Kidney epithelial cell (primary cell): ENCODE measurements around the gene ACSM2B. TPM values are rescaled to one million over a fixed set of nuclear protein-coding genes. Genes with fewer than 3 reads are reported as not detected.
"Not testable (repeated sequence)": the region's sequence is repeated elsewhere in the genome, so short reads cannot be mapped to it uniquely, and the experiment has no call there.

ENCODE experiments used
- DNase-seq: peaks from one replicate; pipeline ENCODE4 v3.0.0-alpha.2; 2010; ENCODE audit warnings: low read depth
- H3K27me3 ChIP-seq: 2 replicates; pipeline ENCODE4 v1.6.0; 2011; ENCODE audit warnings: low read length; ENCODE audit not compliant: control insufficient read depth, insufficient read depth
- H3K36me3 ChIP-seq: 2 replicates; pipeline ENCODE4 v1.5.1; 2011; ENCODE audit warnings: low read length; ENCODE audit not compliant: control insufficient read depth, insufficient read depth
- H3K4me3 ChIP-seq: 2 replicates; pipeline ENCODE4 v1.5.1; 2011; ENCODE audit warnings: low read depth, mild to moderate bottlenecking, control low read depth, low read length
- total RNA-seq: library from RNA; depleted of rRNA; stranded (reverse); fragments of >200 nt; gene quantifications from 2 replicates; pipeline ENCODE4 v1.2.3, GENCODE V29; 2015
- TF ChIP-seq, protein P1 (sequence below): IDR thresholded peaks from 2 replicates; pipeline ENCODE4 v1.5.1; 2011; ENCODE audit warnings: mild to moderate bottlenecking, moderate library complexity, low read length, control low read depth, inconsistent platforms; ENCODE audit not compliant: insufficient read depth, poor library complexity, severe bottlenecking

Gene ACSM2B
- total RNA-seq, 1 donor from 2014 or later: not detected

DNA sequence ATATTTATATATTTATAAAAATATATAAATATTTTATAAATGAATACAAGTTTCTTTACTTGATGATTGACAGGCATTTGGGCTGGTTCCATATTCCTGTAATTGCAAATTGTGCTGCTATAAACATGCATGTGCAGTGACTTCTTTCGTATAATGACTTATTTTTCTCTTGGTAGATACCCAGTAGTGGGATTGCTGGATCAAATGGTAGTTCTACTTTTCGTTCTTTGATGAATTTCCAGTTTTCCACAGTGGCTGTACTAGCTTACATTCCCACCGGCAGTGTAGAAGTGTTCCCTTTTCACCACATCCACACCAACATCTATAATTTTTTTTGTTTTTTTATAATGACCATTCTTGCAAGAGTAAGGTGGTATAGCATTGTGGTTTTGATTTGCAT is 7.8 kb downstream of the ACSM2B start:
- DNase-seq: no peak
- no peaks in the 10 kb centered on the region for H3K36me3 ChIP-seq
- no peak overlapping the region for H3K4me3 ChIP-seq
- no peaks in the 10 kb centered on the region for H3K27me3 ChIP-seq
- TF ChIP-seq, protein P1, sequence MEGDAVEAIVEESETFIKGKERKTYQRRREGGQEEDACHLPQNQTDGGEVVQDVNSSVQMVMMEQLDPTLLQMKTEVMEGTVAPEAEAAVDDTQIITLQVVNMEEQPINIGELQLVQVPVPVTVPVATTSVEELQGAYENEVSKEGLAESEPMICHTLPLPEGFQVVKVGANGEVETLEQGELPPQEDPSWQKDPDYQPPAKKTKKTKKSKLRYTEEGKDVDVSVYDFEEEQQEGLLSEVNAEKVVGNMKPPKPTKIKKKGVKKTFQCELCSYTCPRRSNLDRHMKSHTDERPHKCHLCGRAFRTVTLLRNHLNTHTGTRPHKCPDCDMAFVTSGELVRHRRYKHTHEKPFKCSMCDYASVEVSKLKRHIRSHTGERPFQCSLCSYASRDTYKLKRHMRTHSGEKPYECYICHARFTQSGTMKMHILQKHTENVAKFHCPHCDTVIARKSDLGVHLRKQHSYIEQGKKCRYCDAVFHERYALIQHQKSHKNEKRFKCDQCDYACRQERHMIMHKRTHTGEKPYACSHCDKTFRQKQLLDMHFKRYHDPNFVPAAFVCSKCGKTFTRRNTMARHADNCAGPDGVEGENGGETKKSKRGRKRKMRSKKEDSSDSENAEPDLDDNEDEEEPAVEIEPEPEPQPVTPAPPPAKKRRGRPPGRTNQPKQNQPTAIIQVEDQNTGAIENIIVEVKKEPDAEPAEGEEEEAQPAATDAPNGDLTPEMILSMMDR: no peak

- Histone ChIP-seq H3K36me3 (no peaks in the 10 kb centered on the region), H3K4me3 (no peak overlapping the region)
- TF ChIP-seq, protein P1: no peak
Observed at GRCh38 chr16:20566864-20567263, 9.3 kb downstream of the ACSM2B start.

GRCh38 chr16:20565334-20565733 is 10.8 kb downstream of the ACSM2B start:
- H3K27me3 ChIP-seq, DNase-seq, H3K4me3 ChIP-seq, H3K36me3 ChIP-seq: not testable (repeated sequence)

More at GRCh38 chr16:20566864-20567263, 9.3 kb downstream of the ACSM2B start:
- H3K27me3 ChIP-seq: no peaks in the 10 kb centered on the region
- DNase-seq: no peak

GRCh38 chr16:20564218-20564617 is 11.9 kb downstream of the ACSM2B start:
- not testable (repeated sequence) for DNase-seq, H3K36me3 ChIP-seq, H3K4me3 ChIP-seq, H3K27me3 ChIP-seq

- H3K27me3 ChIP-seq, H3K4me3 ChIP-seq, DNase-seq, H3K36me3 ChIP-seq: not testable (repeated sequence)
Observed at GRCh38 chr16:20555628-20556027, 20.5 kb downstream of the ACSM2B start.

DNA sequence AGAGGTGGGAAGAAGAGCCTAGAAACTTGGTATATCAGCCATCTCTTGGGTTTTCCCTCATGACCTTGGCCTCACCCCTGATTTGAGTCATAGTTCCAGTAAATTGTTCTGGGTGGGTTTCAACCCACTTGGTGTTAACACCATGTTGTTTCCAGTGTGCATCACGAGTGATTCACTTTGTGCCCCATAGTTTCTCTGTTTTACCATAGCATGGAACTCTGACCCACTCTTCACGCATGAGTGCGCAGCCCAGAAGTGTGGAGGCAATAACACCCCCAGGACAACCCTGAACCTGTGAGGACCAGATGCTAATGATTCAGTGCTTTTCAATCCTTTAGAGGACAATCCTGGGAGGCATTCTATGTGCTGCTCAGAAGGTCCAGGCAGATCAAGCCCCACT is 21.5 kb downstream of the ACSM2B start:
- not testable (repeated sequence) for H3K27me3 ChIP-seq, H3K4me3 ChIP-seq, DNase-seq, H3K36me3 ChIP-seq

GRCh38 chr16:20553493-20553892 is 22.7 kb downstream of the ACSM2B start:
- H3K27me3 ChIP-seq, H3K4me3 ChIP-seq, DNase-seq, H3K36me3 ChIP-seq: not testable (repeated sequence)

GRCh38 chr16:20546951-20547350 is 29.2 kb downstream of the ACSM2B start:
- H3K4me3 ChIP-seq, H3K36me3 ChIP-seq, DNase-seq, H3K27me3 ChIP-seq: not testable (repeated sequence)

- DNase-seq, H3K27me3 ChIP-seq, H3K36me3 ChIP-seq, H3K4me3 ChIP-seq: not testable (repeated sequence)
Observed at GRCh38 chr16:20546278-20546853, 29.8 kb downstream of the ACSM2B start.

DNA sequence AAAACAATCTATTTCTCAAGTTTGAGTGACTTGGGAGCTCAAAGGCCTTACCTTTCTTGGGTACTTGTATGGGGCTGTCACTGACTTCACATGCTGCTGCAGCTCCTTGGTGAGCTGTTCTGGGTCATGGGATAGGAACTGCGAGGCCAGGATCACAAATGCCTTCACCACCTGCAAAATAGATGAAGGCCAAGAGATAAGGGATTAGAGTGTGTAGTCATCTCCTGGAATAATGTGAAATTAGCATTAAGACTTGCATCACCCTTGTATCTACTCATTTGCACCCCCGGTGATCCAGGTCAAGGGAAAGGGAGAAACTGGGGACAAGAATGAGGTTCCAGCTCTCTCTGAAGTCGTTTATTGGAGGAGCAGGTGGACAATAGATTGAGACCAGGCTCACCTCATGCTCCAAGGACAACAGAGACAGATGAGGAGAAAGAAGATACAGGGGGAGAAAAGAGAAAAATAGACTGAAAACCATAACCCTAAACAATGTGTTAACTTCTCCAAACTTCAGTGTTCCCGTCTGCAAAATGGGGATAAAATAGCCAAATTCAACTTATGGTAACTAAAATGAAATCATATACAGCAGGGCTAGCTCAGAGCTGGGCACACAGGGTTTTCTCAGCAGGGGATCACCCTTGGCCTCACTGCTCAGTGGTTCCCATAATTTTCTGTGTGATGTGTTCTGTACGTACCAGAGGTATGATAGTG is 35.4 kb downstream of the ACSM2B start:
- not testable (repeated sequence) for DNase-seq, H3K4me3 ChIP-seq, H3K36me3 ChIP-seq, H3K27me3 ChIP-seq
